ENCODE measurements around the gene SGCD. TPM values are rescaled to one million over a fixed set of nuclear protein-coding genes. Genes with fewer than 3 reads are reported as not detected.

Gene SGCD
- polyA plus RNA-seq, 1 of the 3 experiments (the other 2 are of a cell fraction): 0.87 TPM

DNA sequence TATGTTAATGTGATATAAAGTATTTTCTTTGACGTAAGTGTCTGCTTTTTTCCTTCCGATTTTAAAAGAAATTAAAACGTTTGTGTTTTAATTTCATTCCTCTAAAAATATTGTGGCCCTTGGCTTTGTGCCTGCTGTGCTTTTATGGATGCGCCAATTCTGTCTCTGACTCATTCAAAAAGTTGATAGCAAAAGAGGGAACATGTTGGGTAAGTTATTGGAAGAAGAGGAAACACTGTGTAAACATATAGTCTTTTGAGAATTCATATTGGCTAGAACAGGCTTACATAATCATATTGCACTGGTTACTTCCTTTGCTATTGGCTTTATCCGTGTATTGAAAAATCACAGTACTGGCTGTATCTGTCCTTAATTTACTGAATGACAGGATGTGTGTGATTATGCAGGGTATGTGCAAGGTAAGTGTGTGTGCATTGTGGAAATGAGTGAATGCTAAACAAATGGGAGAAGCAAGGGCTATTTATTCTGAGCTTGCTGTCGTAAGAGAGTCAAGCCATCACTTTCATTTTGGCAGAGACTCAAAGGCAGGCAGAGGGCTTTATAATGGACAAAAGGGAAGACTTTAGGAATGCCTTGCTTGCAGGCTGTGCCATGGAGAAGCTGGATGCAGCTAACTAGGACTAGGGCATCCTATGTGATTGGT lies 67.8 kb downstream of the SGCD start:
- Histone ChIP-seq H2AFZ (ENCODE audit: low read depth) (no peak overlapping the region), H3K79me2 (ENCODE audit: insufficient read depth) (no peaks in the 10 kb centered on the region), H3K27me3 (ENCODE audit: insufficient read depth) (no peaks in the 10 kb centered on the region), H3K4me3 (ENCODE audit: low read depth in 2 of 2, low read length in 1 of 2) (no peak overlapping the region), H3K9ac (no peak overlapping the region), H3K36me3 (replicated peaks in 1 of 2; ENCODE audit: control insufficient read depth in 1 of 2, insufficient read depth in 2 of 2, low read length in 1 of 2) (no peaks in the 10 kb centered on the region), H3K27ac (ENCODE audit: low read depth in 2 of 2, low read length in 1 of 2) (no peak overlapping the region), H3K4me1 (ENCODE audit: control insufficient read depth in 1 of 2, insufficient read depth in 2 of 2, low read depth in 1 of 2, low read length in 1 of 2) (no peaks in the 10 kb centered on the region), H3F3A (replicated peaks; ENCODE audit: insufficient read depth) (no peaks in the 10 kb centered on the region), H3K9me3 (no peaks in the 10 kb centered on the region), H3K4me2 (no peak overlapping the region), H3K9me2 (no peaks in the 10 kb centered on the region), H4K20me1 (ENCODE audit: insufficient read depth) (no peaks in the 10 kb centered on the region)
- DNase-seq: no peak
- WGBS (ENCODE audit: low lambda C conversion rate): 51% methylated on average over 6 of the region's 6 CpGs
- TF ChIP-seq TEAD4 (IDR thresholded peaks at IDR 0.05; ENCODE audit: borderline replicate concordance, insufficient read depth) (no peak), NFIC (IDR thresholded peaks at IDR 0.05; ENCODE audit: borderline replicate concordance) (no peak), USF1 (IDR thresholded peaks at IDR 0.05; ENCODE audit: borderline replicate concordance, low read depth) (no peak), FOXJ3 (CRISPR knock-in tag; IDR thresholded peaks at IDR 0.05) (no peak), RCOR1 (IDR thresholded peaks at IDR 0.05; ENCODE audit: low read length) (no peak)
- POLR2A ChIA-PET: no interaction called here
- CTCF ChIA-PET: interaction anchor here (0.6 kb wide), 1 partner anchor 277 kb away, joined by 4 read pairs; no protein-coding TSS in a partner anchor

- H3K4me2 ChIP-seq: no peak overlapping the region
These were observed 68.3 kb downstream of the SGCD start for GRCh38 chr5:156395306-156395675.

More at GRCh38 chr5:156395306-156395675, 68.3 kb downstream of the SGCD start:
- H3K27me3 ChIP-seq (ENCODE audit: insufficient read depth): no peaks in the 10 kb centered on the region
- H3K9me3 ChIP-seq: no peaks in the 10 kb centered on the region
- no peak overlapping the region for H2AFZ ChIP-seq (ENCODE audit: low read depth)
- WGBS (ENCODE audit: low lambda C conversion rate): 11% methylated on average over 2 of the region's 2 CpGs
- TF ChIP-seq FOSL2 (IDR thresholded peaks at IDR 0.05; ENCODE audit: borderline replicate concordance, low read depth) (no peak), EZH2phosphoT487 (IDR thresholded peaks at IDR 0.05; ENCODE audit: borderline replicate concordance, low read depth) (no peak), RXRA (IDR thresholded peaks at IDR 0.05; ENCODE audit: borderline replicate concordance, low read depth) (no peak), GATA2 (CRISPR knock-in tag; IDR thresholded peaks at IDR 0.05) (no peak), TEAD4 (IDR thresholded peaks at IDR 0.05; ENCODE audit: borderline replicate concordance, insufficient read depth) (no peak), SIN3A (IDR thresholded peaks at IDR 0.05; ENCODE audit: borderline replicate concordance, low read depth, low read length) (no peak), YY1 (IDR thresholded peaks at IDR 0.05; ENCODE audit: low read depth) (no peak), FOXM1 (IDR thresholded peaks at IDR 0.05; ENCODE audit: low read depth) (no peak), MEF2A (IDR thresholded peaks at IDR 0.05; ENCODE audit: borderline replicate concordance, low read depth) (no peak), GABPA (IDR thresholded peaks at IDR 0.05; ENCODE audit: low read depth) (no peak), RAD21 (IDR thresholded peaks at IDR 0.05; ENCODE audit: low read length) (no peak), NRF1 (IDR thresholded peaks at IDR 0.05; ENCODE audit: low read depth, low read length) (no peak), RFX5 (IDR thresholded peaks at IDR 0.05; ENCODE audit: low read length) (no peak)
- TF ChIP-seq, protein P1, sequence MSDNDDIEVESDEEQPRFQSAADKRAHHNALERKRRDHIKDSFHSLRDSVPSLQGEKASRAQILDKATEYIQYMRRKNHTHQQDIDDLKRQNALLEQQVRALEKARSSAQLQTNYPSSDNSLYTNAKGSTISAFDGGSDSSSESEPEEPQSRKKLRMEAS (IDR thresholded peaks at IDR 0.05; ENCODE audit: low read depth): no peak
- TF ChIP-seq, protein P2, sequence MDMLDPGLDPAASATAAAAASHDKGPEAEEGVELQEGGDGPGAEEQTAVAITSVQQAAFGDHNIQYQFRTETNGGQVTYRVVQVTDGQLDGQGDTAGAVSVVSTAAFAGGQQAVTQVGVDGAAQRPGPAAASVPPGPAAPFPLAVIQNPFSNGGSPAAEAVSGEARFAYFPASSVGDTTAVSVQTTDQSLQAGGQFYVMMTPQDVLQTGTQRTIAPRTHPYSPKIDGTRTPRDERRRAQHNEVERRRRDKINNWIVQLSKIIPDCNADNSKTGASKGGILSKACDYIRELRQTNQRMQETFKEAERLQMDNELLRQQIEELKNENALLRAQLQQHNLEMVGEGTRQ (IDR thresholded peaks at IDR 0.05; ENCODE audit: borderline replicate concordance, low read depth, low read length): no peak
- TF ChIP-seq, protein P3, sequence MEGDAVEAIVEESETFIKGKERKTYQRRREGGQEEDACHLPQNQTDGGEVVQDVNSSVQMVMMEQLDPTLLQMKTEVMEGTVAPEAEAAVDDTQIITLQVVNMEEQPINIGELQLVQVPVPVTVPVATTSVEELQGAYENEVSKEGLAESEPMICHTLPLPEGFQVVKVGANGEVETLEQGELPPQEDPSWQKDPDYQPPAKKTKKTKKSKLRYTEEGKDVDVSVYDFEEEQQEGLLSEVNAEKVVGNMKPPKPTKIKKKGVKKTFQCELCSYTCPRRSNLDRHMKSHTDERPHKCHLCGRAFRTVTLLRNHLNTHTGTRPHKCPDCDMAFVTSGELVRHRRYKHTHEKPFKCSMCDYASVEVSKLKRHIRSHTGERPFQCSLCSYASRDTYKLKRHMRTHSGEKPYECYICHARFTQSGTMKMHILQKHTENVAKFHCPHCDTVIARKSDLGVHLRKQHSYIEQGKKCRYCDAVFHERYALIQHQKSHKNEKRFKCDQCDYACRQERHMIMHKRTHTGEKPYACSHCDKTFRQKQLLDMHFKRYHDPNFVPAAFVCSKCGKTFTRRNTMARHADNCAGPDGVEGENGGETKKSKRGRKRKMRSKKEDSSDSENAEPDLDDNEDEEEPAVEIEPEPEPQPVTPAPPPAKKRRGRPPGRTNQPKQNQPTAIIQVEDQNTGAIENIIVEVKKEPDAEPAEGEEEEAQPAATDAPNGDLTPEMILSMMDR (IDR thresholded peaks at IDR 0.05): no peak
- TF ChIP-seq, protein P4, sequence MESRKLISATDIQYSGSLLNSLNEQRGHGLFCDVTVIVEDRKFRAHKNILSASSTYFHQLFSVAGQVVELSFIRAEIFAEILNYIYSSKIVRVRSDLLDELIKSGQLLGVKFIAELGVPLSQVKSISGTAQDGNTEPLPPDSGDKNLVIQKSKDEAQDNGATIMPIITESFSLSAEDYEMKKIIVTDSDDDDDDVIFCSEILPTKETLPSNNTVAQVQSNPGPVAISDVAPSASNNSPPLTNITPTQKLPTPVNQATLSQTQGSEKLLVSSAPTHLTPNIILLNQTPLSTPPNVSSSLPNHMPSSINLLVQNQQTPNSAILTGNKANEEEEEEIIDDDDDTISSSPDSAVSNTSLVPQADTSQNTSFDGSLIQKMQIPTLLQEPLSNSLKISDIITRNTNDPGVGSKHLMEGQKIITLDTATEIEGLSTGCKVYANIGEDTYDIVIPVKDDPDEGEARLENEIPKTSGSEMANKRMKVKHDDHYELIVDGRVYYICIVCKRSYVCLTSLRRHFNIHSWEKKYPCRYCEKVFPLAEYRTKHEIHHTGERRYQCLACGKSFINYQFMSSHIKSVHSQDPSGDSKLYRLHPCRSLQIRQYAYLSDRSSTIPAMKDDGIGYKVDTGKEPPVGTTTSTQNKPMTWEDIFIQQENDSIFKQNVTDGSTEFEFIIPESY (IDR thresholded peaks at IDR 0.05; ENCODE audit: borderline replicate concordance, low read depth): no peak
- no peaks in the 10 kb centered on the region for H3F3A ChIP-seq (replicated peaks; ENCODE audit: insufficient read depth)
- POLR2A ChIA-PET: no interaction called here
- no peaks in the 10 kb centered on the region for H3K9me2 ChIP-seq
- CTCF ChIA-PET: interaction anchor here (1.4 kb wide), 1 partner anchor 13 kb away, joined by 3 read pairs; no protein-coding TSS in a partner anchor
- no peak overlapping the region for H3K27ac ChIP-seq (ENCODE audit: low read depth in 2 of 2, low read length in 1 of 2)
- no peaks in the 10 kb centered on the region for H3K79me2 ChIP-seq (ENCODE audit: insufficient read depth)
- DNase-seq: no peak
- no peaks in the 10 kb centered on the region for H3K36me3 ChIP-seq (replicated peaks in 1 of 2; ENCODE audit: control insufficient read depth in 1 of 2, insufficient read depth in 2 of 2, low read length in 1 of 2)
- H3K9ac ChIP-seq: no peak overlapping the region
- H4K20me1 ChIP-seq (ENCODE audit: insufficient read depth): no peaks in the 10 kb centered on the region
- no peaks in the 10 kb centered on the region for H3K4me1 ChIP-seq (ENCODE audit: control insufficient read depth in 1 of 2, insufficient read depth in 2 of 2, low read depth in 1 of 2, low read length in 1 of 2)
- H3K4me3 ChIP-seq (ENCODE audit: low read depth in 2 of 2, low read length in 1 of 2): no peak overlapping the region

Data from SK-N-SH (cell line).